Mucosa of rectum (tissue), 2 donors: ENCODE measurements around the gene PKD1L1.
"Not testable (repeated sequence)": the region's sequence is repeated elsewhere in the genome, so short reads cannot be mapped to it uniquely, and the experiment has no call there.

Experiments used
- H3K27ac ChIP-seq, 2 donors: one replicate each; pipeline ENCODE4 v1.7.0; 2013; ENCODE audit warnings: inconsistent platforms in 2 of 2, low read depth in 2 of 2, low read length in 2 of 2
- H3K27me3 ChIP-seq, 2 donors: one replicate each; pipeline ENCODE4 v1.7.0; 2013; ENCODE audit warnings: low read length in 2 of 2; ENCODE audit not compliant: control insufficient read depth in 2 of 2, insufficient read depth in 2 of 2
- H3K36me3 ChIP-seq, 2 donors: one replicate each; pipeline ENCODE4 v1.7.0; 2013; ENCODE audit warnings: low read length in 2 of 2; ENCODE audit not compliant: control insufficient read depth in 2 of 2, insufficient read depth in 2 of 2
- H3K4me1 ChIP-seq, 2 donors: one replicate each; pipeline ENCODE4 v1.7.0; 2013; ENCODE audit warnings: low read length in 2 of 2, mild to moderate bottlenecking in 1 of 2; ENCODE audit not compliant: control insufficient read depth in 2 of 2, insufficient read depth in 2 of 2
- H3K4me3 ChIP-seq, 2 donors: one replicate each; pipeline ENCODE4 v1.7.0; 2013; ENCODE audit warnings: low read length in 2 of 2
- H3K9ac ChIP-seq, 2 donors: one replicate each; pipeline ENCODE4 v1.7.0; 2013; ENCODE audit warnings: low read length in 2 of 2, low read depth in 1 of 2, mild to moderate bottlenecking in 1 of 2
- H3K9me3 ChIP-seq, 2 donors: one replicate each; pipeline ENCODE4 v1.7.0; 2013; ENCODE audit warnings: low read length in 2 of 2; ENCODE audit not compliant: control insufficient read depth in 2 of 2
- donor health status: healthy.
- donor health status: Normal muscosa, but diverticular disease.

Gene PKD1L1

GRCh38 chr7:47946581-47947354 is 1.5 kb downstream of the PKD1L1 start:
- Histone ChIP-seq H3K9ac (no peak overlapping the region), H3K36me3 (no peaks in the 10 kb centered on the region), H3K27ac (no peak overlapping the region), H3K4me1 (peaks cover 11 to 17% of the 10 kb centered on the region in 2 donors), H3K4me3 (no peak overlapping the region), H3K27me3 (no peaks in the 10 kb centered on the region), H3K9me3 (no peaks in the 10 kb centered on the region)

DNA sequence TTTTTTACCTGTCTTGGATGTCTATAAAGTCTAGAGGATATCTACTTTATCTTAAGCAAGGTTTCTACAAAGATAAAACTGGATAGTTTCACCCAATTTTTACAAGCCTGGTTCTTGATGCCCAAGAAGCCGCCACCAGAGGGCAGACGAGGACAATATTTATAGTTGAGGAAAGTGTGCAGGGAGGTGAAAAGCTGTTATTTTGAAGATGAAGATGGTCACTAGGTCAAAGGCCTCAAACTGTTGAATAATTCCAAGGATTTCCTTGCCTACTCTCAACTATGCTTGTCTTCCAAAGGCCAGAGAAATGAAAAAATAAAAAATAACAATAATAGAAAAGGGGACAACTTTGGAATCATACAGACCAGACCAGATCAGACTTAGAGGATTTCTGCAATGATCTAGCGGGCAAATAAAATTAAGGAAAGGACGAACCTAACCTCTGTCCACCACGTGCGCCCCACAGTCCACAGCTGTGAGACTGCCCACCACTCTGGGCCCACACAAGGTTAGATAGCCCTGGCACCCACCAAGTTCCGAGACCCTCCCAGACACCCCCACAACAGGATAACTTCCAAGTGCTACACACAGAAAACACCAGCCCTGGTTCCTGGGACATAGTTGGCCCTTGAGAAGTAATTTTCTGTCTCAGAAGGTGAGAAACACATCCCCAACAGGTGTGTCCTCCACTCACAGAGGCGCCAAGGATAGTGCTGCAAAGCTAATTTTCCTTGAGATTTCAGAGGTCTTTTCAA is 2.8 kb downstream of the PKD1L1 start:
- Histone ChIP-seq H3K36me3 (no peaks in the 10 kb centered on the region), H3K4me1 (peaks cover 10 to 19% of the 10 kb centered on the region in 2 donors), H3K27ac (no peak overlapping the region), H3K9me3 (no peaks in the 10 kb centered on the region), H3K4me3 (no peak overlapping the region), H3K27me3 (no peaks in the 10 kb centered on the region), H3K9ac (no peak overlapping the region)

GRCh38 chr7:47944536-47945260 is 3.6 kb downstream of the PKD1L1 start:
- no peak overlapping the region for H3K27ac ChIP-seq
- peaks cover 15 to 22% of the 10 kb centered on the region in 2 donors for H3K4me1 ChIP-seq

DNA sequence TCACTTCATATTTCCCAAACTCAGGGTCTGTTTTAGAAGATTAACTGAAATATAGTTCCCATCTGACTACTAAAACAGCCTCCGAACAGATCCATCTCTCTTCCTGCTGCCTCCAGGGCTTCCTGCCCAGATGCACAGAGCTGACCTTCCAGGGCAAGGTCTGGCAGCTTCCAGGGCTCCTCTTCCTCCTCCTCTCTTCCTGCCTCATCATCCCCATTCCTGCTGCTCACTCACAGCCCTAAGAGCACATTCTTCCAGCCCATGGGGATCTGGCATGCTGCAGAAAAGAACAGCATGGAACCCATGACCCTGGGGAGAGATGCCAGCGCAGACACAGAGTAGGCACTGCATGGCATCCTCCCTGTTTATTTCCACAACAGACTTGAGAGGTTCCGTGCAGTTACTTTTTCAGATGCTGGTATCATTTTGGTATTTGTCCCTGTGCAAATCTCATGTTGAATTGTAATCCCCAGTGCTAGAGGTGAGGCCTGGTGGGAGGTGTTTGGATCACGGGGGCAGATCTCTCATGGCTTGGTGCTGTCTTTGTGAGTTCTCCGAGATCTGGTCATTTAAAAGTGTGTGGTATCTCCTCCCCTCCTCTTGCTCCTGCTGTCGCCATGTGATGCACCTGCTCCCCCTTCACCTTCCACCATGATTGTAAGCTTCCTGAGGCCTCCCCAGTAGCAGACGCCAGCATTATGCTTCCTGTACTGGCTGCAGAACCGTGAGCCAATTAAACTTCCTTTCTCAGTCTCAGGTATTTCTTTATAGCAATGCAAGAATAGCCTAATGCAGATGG is 4.4 kb downstream of the PKD1L1 start:
- Histone ChIP-seq H3K36me3 (no peaks in the 10 kb centered on the region), H3K27ac (no peak overlapping the region), H3K9me3 (no peaks in the 10 kb centered on the region), H3K4me3 (no peak overlapping the region), H3K9ac (no peak overlapping the region), H3K4me1 (peaks cover 15 to 28% of the 10 kb centered on the region in 2 donors), H3K27me3 (no peaks in the 10 kb centered on the region)

More at GRCh38 chr7:47944536-47945260, 3.6 kb downstream of the PKD1L1 start:
- Histone ChIP-seq H3K36me3 (no peaks in the 10 kb centered on the region), H3K9me3 (no peaks in the 10 kb centered on the region), H3K9ac (no peak overlapping the region), H3K4me3 (no peak overlapping the region), H3K27me3 (no peaks in the 10 kb centered on the region)

DNA sequence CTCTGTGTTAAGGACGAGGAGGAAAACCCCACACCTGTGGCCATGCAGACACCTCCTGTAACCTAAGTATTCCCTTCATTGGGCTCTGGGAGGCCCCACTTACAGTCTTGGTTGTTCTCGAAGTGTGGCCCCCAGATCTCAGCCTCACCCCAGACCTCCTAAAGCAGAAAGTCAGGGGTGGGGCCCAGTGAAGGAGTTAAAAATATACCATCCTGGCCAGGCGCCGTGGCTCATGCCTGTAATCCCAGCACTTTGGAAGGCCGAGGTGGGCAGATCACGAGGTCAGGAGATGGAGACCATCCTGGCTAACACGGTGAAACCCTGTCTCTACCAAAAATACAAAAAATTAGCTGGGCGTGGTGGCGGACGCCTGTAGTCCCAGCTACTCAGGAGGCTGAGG is 5.6 kb downstream of the PKD1L1 start:
- not testable (repeated sequence) for H3K36me3 ChIP-seq, H3K4me3 ChIP-seq, H3K27me3 ChIP-seq, H3K27ac ChIP-seq, H3K9me3 ChIP-seq, H3K9ac ChIP-seq
- peaks cover 19 to 28% of the 10 kb centered on the region in 2 donors for H3K4me1 ChIP-seq

- no peaks in the 10 kb centered on the region for H3K27me3 ChIP-seq
- peak overlapping the region in 1 of 2 donors; percentile 32 for H3K4me3 ChIP-seq
- no peak overlapping the region for H3K27ac ChIP-seq
- no peak overlapping the region for H3K9ac ChIP-seq
- H3K4me1 ChIP-seq = peaks cover 19 to 28% of the 10 kb centered on the region in 2 donors
- no peaks in the 10 kb centered on the region for H3K36me3 ChIP-seq
- H3K9me3 ChIP-seq = no peaks in the 10 kb centered on the region
Observed at GRCh38 chr7:47942132-47942531, 6.1 kb downstream of the PKD1L1 start.

GRCh38 chr7:47941136-47941844 is 7.0 kb downstream of the PKD1L1 start:
- Histone ChIP-seq H3K36me3 (no peaks in the 10 kb centered on the region), H3K27me3 (no peaks in the 10 kb centered on the region), H3K4me1 (peaks cover 19 to 28% of the 10 kb centered on the region in 2 donors), H3K27ac (peak overlapping the region; percentile 89 to 91), H3K4me3 (peak overlapping the region; percentile 25 to 48), H3K9me3 (no peaks in the 10 kb centered on the region), H3K9ac (peak overlapping the region; percentile 50 to 56)

DNA sequence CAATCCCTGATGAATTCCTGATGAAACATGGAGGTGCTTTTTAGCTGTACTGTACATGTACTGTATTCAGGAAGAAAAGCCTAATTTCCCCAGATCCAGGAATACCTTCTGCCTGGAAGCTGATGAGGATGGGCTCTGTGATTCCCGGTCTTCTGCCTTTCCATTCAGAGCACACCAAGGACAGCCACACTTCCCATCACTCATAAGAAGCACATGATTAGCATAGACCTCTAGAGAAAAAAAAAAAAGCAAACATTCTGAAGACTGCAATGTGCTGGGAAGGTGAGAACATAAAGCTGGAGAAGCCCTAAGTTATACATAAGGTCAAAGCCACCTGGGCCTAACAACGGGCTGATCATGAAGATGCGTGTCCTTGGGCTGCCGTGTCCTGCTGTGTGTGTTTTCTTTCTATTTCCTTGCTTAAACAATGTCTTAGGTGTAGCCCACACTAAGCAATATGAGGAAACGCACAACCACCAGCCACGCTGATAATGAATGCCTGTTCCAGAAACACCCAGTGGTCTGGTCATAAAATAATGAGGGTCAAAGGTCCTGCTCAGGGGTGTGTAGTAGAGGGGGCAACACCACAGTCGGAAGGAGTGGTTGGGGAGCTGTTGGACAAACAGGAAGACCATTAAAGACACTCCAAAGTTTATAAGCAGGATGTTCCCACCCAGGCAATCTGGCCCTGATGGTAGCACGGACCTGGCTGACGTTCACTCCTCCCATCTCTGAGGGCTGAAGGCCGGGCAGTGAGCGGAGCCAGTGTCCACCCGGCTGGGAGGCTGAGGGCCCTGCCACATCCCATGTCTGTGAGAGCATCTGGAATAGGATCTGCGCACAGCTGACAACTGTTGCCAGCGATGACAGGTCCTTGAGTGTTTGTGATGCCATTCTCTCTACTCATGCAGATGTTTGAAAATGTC is 7.9 kb downstream of the PKD1L1 start:
- H3K27ac ChIP-seq = peak overlapping the region; percentile 89 to 91
- peak overlapping the region; percentile 27 to 54 for H3K4me3 ChIP-seq
- H3K36me3 ChIP-seq = no peaks in the 10 kb centered on the region
- H3K9ac ChIP-seq = peak overlapping the region; percentile 56 to 60
- H3K27me3 ChIP-seq = no peaks in the 10 kb centered on the region
- no peaks in the 10 kb centered on the region for H3K9me3 ChIP-seq
- H3K4me1 ChIP-seq = peaks cover 18 to 28% of the 10 kb centered on the region in 2 donors
